HFF-Myc (cell line): ENCODE measurements around the gene RFX4.

Experiments used
- DNase-seq: peaks from one replicate; pipeline ENCODE4 v3.0.0-alpha.2; 2011; ENCODE audit warnings: low read depth; ENCODE audit errors: extremely low read depth
- H3K4me3 ChIP-seq: replicated peaks from 2 replicates; pipeline ENCODE4 v1.5.1; 2011; ENCODE audit warnings: low read depth, mild to moderate bottlenecking, control low read depth, low read length
- TF ChIP-seq, protein P1 (sequence below): IDR thresholded peaks from 2 replicates; pipeline ENCODE4 v1.5.1; 2012; ENCODE audit warnings: mild to moderate bottlenecking, low read depth, low read length, control low read depth; ENCODE audit errors: missing control alignments

The RFX4 gene

DNA sequence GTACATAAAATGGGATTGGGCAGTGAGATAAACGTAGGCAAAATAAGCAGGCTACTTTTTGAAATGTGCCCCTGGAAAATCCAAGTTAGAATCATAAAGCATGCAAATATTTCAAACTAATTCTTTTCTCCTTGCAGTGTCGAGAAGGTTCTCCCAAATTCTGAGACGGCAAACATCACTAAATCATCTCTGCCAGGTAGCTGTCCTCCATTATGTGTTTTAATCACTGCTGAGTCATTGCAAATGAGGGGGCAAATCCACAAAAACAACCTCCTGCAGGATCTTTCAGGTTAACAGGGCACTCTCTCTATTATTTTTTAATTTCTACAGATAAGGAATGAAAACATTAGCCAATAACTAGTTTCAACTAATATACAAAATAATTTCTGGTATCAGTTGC is 128.5 kb downstream of the RFX4 start:
- TF ChIP-seq, protein P1, sequence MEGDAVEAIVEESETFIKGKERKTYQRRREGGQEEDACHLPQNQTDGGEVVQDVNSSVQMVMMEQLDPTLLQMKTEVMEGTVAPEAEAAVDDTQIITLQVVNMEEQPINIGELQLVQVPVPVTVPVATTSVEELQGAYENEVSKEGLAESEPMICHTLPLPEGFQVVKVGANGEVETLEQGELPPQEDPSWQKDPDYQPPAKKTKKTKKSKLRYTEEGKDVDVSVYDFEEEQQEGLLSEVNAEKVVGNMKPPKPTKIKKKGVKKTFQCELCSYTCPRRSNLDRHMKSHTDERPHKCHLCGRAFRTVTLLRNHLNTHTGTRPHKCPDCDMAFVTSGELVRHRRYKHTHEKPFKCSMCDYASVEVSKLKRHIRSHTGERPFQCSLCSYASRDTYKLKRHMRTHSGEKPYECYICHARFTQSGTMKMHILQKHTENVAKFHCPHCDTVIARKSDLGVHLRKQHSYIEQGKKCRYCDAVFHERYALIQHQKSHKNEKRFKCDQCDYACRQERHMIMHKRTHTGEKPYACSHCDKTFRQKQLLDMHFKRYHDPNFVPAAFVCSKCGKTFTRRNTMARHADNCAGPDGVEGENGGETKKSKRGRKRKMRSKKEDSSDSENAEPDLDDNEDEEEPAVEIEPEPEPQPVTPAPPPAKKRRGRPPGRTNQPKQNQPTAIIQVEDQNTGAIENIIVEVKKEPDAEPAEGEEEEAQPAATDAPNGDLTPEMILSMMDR = no peak
- DNase-seq = no peak
- H3K4me3 ChIP-seq = no peak overlapping the region

DNA sequence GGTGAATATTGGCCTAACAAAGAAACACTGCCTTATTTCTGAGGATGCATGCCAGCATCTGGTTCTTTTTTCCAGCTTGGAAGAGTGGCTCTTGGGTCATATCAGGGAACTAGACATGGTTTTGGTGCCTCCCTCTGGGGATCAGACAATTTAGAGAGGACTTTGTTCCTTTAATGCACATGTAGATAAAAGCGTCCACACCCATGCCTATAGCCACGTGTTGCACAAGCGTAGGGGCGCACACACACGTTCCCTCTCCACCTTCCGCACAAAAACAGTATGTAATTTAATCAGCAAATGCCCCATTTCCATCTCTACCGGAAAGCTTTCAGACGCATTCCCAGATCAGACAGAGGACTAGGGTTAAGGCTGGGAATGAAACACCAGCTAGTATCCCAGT is 130.0 kb downstream of the RFX4 start:
- DNase-seq = no peak
- no peak overlapping the region for H3K4me3 ChIP-seq
- TF ChIP-seq, protein P1 = no peak

DNA sequence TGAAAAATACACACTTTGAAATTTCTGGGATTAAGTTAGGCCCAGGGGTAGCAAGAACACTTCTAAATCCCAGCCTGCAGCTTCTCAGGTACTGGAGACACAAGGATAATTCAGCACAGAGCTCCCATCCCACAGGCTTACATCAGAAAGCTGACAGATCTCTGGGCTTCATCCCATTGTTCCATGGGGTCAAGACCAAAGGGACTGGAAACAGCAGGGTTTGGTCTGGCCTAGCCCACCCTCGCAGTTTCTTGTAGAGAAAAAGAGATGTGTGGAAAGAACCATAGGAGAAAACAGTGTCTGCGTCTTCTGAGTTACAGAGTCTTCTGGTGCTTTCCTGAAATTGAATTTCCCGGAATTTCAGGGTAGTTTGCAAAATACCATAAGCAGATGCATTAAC is 132.1 kb downstream of the RFX4 start:
- DNase-seq = no peak
- TF ChIP-seq, protein P1 = no peak

DNA sequence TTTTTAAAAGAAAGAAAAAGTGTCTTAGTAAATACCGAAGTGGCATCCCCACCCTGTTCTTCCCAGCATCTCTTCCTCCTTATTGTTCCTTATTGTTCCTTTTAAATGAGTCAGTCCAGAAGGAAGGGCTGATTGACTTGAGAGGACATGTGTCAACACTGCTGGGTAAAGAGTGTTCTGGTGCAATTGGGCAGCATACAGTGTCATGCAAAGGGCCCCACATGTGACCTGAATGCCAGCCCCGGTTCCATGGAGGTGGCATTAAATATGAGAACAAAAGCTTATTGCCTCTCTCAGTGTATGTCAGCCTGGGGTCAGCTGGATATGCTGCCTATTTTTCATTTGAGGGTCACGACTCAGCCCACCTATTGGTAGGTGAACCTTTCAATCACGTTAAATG is 132.8 kb downstream of the RFX4 start:
- TF ChIP-seq, protein P1 = no peak
- H3K4me3 ChIP-seq = no peak overlapping the region
- no peak for DNase-seq

More for the DNA sequence above, 132.1 kb downstream of the RFX4 start:
- H3K4me3 ChIP-seq = no peak overlapping the region

DNA sequence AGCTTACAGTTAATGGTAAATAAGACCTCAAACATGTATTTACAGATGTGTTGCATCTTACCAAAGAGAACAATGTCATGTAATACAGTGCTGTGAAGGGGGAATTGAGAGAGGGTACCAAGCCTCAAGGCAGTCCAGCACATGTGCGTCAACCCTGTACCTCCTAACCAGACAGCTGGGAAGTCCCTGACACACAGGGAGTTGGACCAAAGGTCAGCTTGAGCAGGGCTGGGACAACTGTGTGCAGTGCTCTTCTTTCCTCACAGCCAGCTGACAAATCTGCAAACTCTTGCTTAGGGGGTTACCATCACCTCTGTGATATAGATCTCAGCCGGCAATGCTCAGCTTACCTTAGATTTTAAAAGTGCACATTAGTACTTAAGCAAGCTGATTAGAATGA is 134.9 kb downstream of the RFX4 start:
- no peak for DNase-seq
- TF ChIP-seq, protein P1 = no peak
- no peak overlapping the region for H3K4me3 ChIP-seq

DNA sequence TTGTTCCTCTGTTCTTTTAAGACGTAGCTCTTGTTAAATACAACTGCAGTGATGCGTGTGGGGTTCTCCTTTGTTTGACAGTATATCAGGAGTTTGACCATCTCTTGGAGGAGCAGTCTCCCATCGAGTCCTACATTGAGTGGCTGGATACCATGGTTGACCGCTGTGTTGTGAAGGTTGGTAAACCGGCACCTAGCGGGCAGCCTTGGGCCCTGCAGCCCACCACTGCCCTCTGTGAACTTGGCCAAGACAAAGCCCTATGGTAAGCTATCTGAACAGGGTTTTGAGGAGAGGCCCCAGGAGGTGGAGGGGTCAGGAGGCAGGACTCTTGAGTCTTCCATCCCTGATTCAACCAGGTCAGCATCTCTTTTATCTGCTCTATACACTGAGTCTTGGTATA is 137.1 kb downstream of the RFX4 start:
- TF ChIP-seq, protein P1 = no peak
- no peak for DNase-seq
- H3K4me3 ChIP-seq = no peak overlapping the region

DNA sequence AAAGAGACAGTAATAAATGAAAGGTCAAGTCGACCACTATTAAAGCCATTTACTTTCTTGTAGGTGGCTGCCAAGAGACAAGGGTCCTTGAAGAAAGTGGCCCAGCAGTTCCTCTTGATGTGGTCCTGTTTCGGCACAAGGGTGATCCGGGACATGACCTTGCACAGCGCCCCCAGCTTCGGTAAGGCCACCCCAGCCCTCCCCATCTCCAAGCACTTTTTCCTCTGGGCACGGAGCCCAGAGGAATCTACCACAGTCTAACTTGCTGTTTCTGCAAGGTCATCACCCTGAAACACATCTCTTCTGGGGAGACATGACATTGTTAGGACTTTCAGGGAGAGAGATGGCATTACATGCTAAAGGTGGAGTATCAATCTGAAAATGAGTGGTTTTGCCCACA is 137.9 kb downstream of the RFX4 start:
- no peak for DNase-seq
- no peak overlapping the region for H3K4me3 ChIP-seq
- TF ChIP-seq, protein P1 = no peak
